IMR-90 (cell line): ENCODE results near the gene MRPS5. TPM values are rescaled to one million over a fixed set of nuclear protein-coding genes. Genes with fewer than 3 reads are reported as not detected.

Source experiments
- ATAC-seq: fragments of 200-7000 bp; cut with Tn5 transposase; 2 replicates; pipeline ENCODE4 v1.9.1; 2020; ENCODE audit warnings: low read depth, mild to moderate bottlenecking, moderate library complexity
- BruUV-seq: library from RNA; stranded (reverse); fragments of 400-500 nt; replicated peaks from 2 replicates; lab custom pipeline; 2021; lab: Mats Ljungman, UMichigan
- CTCF ChIA-PET: fragments of 300-600 bp; formaldehyde crosslinking; extraction: SDS; loops from one replicate; lab custom pipeline; 2021; ENCODE audit warnings: antibody characterized with exemption; lab: Yijun Ruan, JAX
- POLR2A ChIA-PET: fragments of 300-600 bp; sonication (Branson Sonifier 250); formaldehyde crosslinking; loops from one replicate; lab custom pipeline; 2022; ENCODE audit warnings: antibody characterized with exemption; ENCODE audit not compliant: unreplicated experiment; lab: Charles Lee
- DNase-seq: peaks from one replicate; pipeline ENCODE4 v3.0.0; 2013
- H2AFZ ChIP-seq: replicated peaks from 2 replicates; pipeline ENCODE3; 2013; ENCODE audit warnings: low read length, mild to moderate bottlenecking; ENCODE audit not compliant: poor library complexity
- H2AK5ac ChIP-seq: 2 replicates; pipeline ENCODE4 v1.6.1; 2013; ENCODE audit warnings: low read depth, low read length, inconsistent platforms
- H2AK9ac ChIP-seq: replicated peaks from 2 replicates; pipeline ENCODE3; 2013; ENCODE audit warnings: mild to moderate bottlenecking, low read depth, low read length, moderate library complexity; ENCODE audit not compliant: poor library complexity
- H2BK120ac ChIP-seq: 2 replicates; pipeline ENCODE4 v1.6.1; 2013; ENCODE audit warnings: low read depth, low read length, inconsistent platforms
- H2BK15ac ChIP-seq: 3 replicates; pipeline ENCODE4 v1.6.1; 2013; ENCODE audit warnings: low read depth, low read length, inconsistent platforms
- H2BK20ac ChIP-seq: 2 replicates; pipeline ENCODE4 v1.6.1; 2013; ENCODE audit warnings: low read depth, mild to moderate bottlenecking, inconsistent platforms, low read length, moderate library complexity
- H2BK5ac ChIP-seq: 2 replicates; pipeline ENCODE4 v1.6.1; 2013; ENCODE audit warnings: mild to moderate bottlenecking, low read depth, low read length, inconsistent platforms; ENCODE audit not compliant: poor library complexity, severe bottlenecking
- H3K14ac ChIP-seq: replicated peaks from 2 replicates; pipeline ENCODE4 v1.6.1; 2013; ENCODE audit warnings: low read depth, low read length, inconsistent platforms
- H3K18ac ChIP-seq: 2 replicates; pipeline ENCODE4 v1.6.1; 2013; ENCODE audit warnings: low read depth, low read length, control low read depth
- H3K23ac ChIP-seq: 2 replicates; pipeline ENCODE4 v1.6.1; 2013; ENCODE audit warnings: low read depth, low read length, inconsistent platforms
- H3K27ac ChIP-seq: 2 replicates; pipeline ENCODE4 v1.5.1; 2013; ENCODE audit warnings: mild to moderate bottlenecking, control low read depth, low read length; ENCODE audit not compliant: insufficient read depth
- H3K27me3 ChIP-seq: 2 replicates; pipeline ENCODE4 v1.6.1; 2013; ENCODE audit warnings: low read length; ENCODE audit not compliant: control insufficient read depth, insufficient read depth
- H3K36me3 ChIP-seq: 2 replicates; pipeline ENCODE4 v1.6.1; 2013; ENCODE audit warnings: low read length, mixed read lengths; ENCODE audit not compliant: control insufficient read depth, insufficient read depth
- H3K4ac ChIP-seq: 2 replicates; pipeline ENCODE4 v1.6.1; 2013; ENCODE audit warnings: low read depth, low read length, inconsistent platforms
- H3K4me1 ChIP-seq: 2 replicates; pipeline ENCODE4 v1.6.1; 2013; ENCODE audit warnings: low read length, mixed read lengths; ENCODE audit not compliant: control insufficient read depth, insufficient read depth
- H3K4me2 ChIP-seq: 2 replicates; pipeline ENCODE4 v1.6.1; 2013; ENCODE audit warnings: low read depth, mild to moderate bottlenecking, control low read depth, low read length, moderate library complexity
- H3K4me3 ChIP-seq: 2 replicates; pipeline ENCODE4 v1.5.1; 2013; ENCODE audit warnings: low read depth, mild to moderate bottlenecking, control low read depth, low read length, moderate library complexity; ENCODE audit not compliant: insufficient read depth
- H3K56ac ChIP-seq: 2 replicates; pipeline ENCODE4 v1.6.1; 2013; ENCODE audit warnings: low read length, inconsistent platforms; ENCODE audit not compliant: insufficient read depth; ENCODE audit errors: extremely low read depth
- H3K79me1 ChIP-seq, 2 experiments: 2 replicates each; pipeline ENCODE4 v1.6.1; 2013; ENCODE audit warnings: low read length in 2 of 2, inconsistent platforms in 1 of 2, low read depth in 1 of 2
- H3K9ac ChIP-seq: 2 replicates; pipeline ENCODE4 v1.6.1; 2013; ENCODE audit warnings: low read depth, low read length, control low read depth
- H3K9me1 ChIP-seq: 2 replicates; pipeline ENCODE4 v1.6.1; 2013; ENCODE audit warnings: low read length, inconsistent platforms; ENCODE audit not compliant: insufficient read depth
- H3K9me3 ChIP-seq: 2 replicates; pipeline ENCODE4 v1.6.1; 2013; ENCODE audit warnings: low read length; ENCODE audit not compliant: control insufficient read depth, insufficient read depth
- H4K20me1 ChIP-seq: 2 replicates; pipeline ENCODE4 v1.6.1; 2013; ENCODE audit warnings: low read length, inconsistent platforms; ENCODE audit not compliant: insufficient read depth
- H4K5ac ChIP-seq: 2 replicates; pipeline ENCODE4 v1.6.1; 2013; ENCODE audit warnings: mild to moderate bottlenecking, low read depth, low read length, control low read depth
- H4K8ac ChIP-seq, 2 experiments: 2 replicates each; pipeline ENCODE4 v1.6.1; 2013; ENCODE audit warnings: low read depth in 2 of 2, low read length in 2 of 2, control low read depth in 1 of 2, inconsistent platforms in 1 of 2
- H4K91ac ChIP-seq: 2 replicates; pipeline ENCODE4 v1.6.1; 2013; ENCODE audit warnings: low read depth, low read length, inconsistent platforms; ENCODE audit not compliant: insufficient read depth
- CTCF ChIP-seq: conservative IDR thresholded peaks from 2 replicates; pipeline ENCODE4 v1.5.1; 2012; ENCODE audit warnings: mild to moderate bottlenecking, low read depth, low read length, improper control_type of control experiment
- MAZ ChIP-seq: IDR thresholded peaks from 2 replicates; pipeline ENCODE4 v1.6.1; 2012; ENCODE audit warnings: low read depth, mild to moderate bottlenecking, low read length, improper control_type of control experiment, moderate library complexity, borderline replicate concordance
- MXI1 ChIP-seq: IDR thresholded peaks from 2 replicates; pipeline ENCODE4 v1.6.1; 2012; ENCODE audit warnings: low read depth, mild to moderate bottlenecking, low read length, moderate library complexity, borderline replicate concordance
- POLR2A ChIP-seq: IDR thresholded peaks from 2 replicates; pipeline ENCODE4 v1.6.1; 2012; ENCODE audit warnings: mild to moderate bottlenecking, low read depth, low read length
- RCOR1 ChIP-seq: IDR thresholded peaks from 2 replicates; pipeline ENCODE4 v1.6.1; 2012; ENCODE audit warnings: mild to moderate bottlenecking, low read length, improper control_type of control experiment; ENCODE audit not compliant: insufficient replicate concordance
- USF2 ChIP-seq: fragments of 150-350 bp; IDR thresholded peaks from 2 replicates; pipeline ENCODE4 v1.6.1; 2017; ENCODE audit warnings: mild to moderate bottlenecking, antibody characterized with exemption, low read length, low read depth
- WGBS, 2 experiments: methylation state at CpG; one replicate each; pipeline versions ENCODE4 v1.1.5 to v1.1.7; 2013; ENCODE audit warnings: missing lambda C conversion rate in 2 of 2; ENCODE audit not compliant: insufficient read length in 1 of 2; ENCODE audit errors: extremely low coverage in 2 of 2; 5-methylcytosine and 5-hydroxymethylcytosine counted together
- dilution Hi-C: fragments of 300-500 bp; cut with HindIII; formaldehyde crosslinking; loops from one replicate; pipeline ENCODE4 v1.14.3; 2018; ENCODE audit warnings: low sequenced_read_pairs; ENCODE audit not compliant: unreplicated experiment
- in situ Hi-C: fragments of 300-500 bp; cut with MboI; formaldehyde crosslinking; loops from 3 replicates; pipeline ENCODE4 v1.14.3; 2019; ENCODE audit warnings: low sequenced_read_pairs, inconsistent platforms, mixed read lengths
- intact Hi-C: fragments of 100-400 bp; cut with micrococcal nuclease; formaldehyde crosslinking; loops from 2 replicates; pipeline ENCODE4 v1.10.0; 2022
- polyA plus RNA-seq, 3 experiments: library from polyadenylated mRNA; depleted of rRNA; stranded (reverse); fragments of >200 nt; gene quantifications; 2 replicates each; pipeline ENCODE4 v1.2.3, GENCODE V29; 2012; ENCODE audit warnings: low replicate concordance in 1 of 3
- total RNA-seq: library from RNA; depleted of rRNA; stranded (reverse); fragments of >200 nt; gene quantifications from 2 replicates; pipeline ENCODE4 v1.2.3, GENCODE V29; 2012

MRPS5 gene
- total and polyA plus RNA-seq, 2 of the 4 experiments (the other 2 are of a cell fraction), result 27.6 to 44.1 TPM

GRCh38 chr2:95077861-95078603 is 43.6 kb downstream of the MRPS5 start:
- POLR2A ChIA-PET, result no interaction called here
- WGBS, 2 experiments, result 44% methylated on average over 5 of the region's 10 CpGs; no CpG with 5 or more reads in 1 of the 2 experiments

More at GRCh38 chr2:95077861-95078603, 43.6 kb downstream of the MRPS5 start:
- no TSS peak for BruUV-seq
- no peaks in the 10 kb centered on the region for H3K4me1 ChIP-seq
- in situ Hi-C loops (loop anchor here (5.0 kb wide), 1 partner anchor 56 kb away; no protein-coding TSS in a partner anchor), dilution Hi-C loops (no loop called here), intact Hi-C loops (no loop called here)
- peak overlapping the region; percentile 5 for H2AK9ac ChIP-seq
- no peak overlapping the region for H2BK20ac ChIP-seq
- H4K91ac ChIP-seq, result no peak overlapping the region
- H2BK120ac ChIP-seq, result no peak overlapping the region
- no peak overlapping the region for H4K5ac ChIP-seq
- H3K56ac ChIP-seq, result no peak overlapping the region
- peaks cover 39% of the 10 kb centered on the region for H3K27me3 ChIP-seq
- no peaks in the 10 kb centered on the region for H3K79me1 ChIP-seq
- ATAC-seq (no peak), DNase-seq (no peak)
- H2BK15ac ChIP-seq, result no peak overlapping the region
- no peak overlapping the region for H2BK5ac ChIP-seq
- no peak overlapping the region for H2AK5ac ChIP-seq
- no peak overlapping the region for H3K23ac ChIP-seq
- no peak overlapping the region for H4K8ac ChIP-seq
- no peaks in the 10 kb centered on the region for H3K36me3 ChIP-seq
- no peaks in the 10 kb centered on the region for H4K20me1 ChIP-seq
- H2AFZ ChIP-seq, result no peak overlapping the region
- H3K9me1 ChIP-seq, result no peaks in the 10 kb centered on the region
- no peak overlapping the region for H3K4me3 ChIP-seq
- no peak overlapping the region for H3K14ac ChIP-seq
- H3K4ac ChIP-seq, result no peak overlapping the region
- H3K4me2 ChIP-seq, result no peak overlapping the region
- H3K27ac ChIP-seq, result no peak overlapping the region
- H3K9me3 ChIP-seq, result no peaks in the 10 kb centered on the region
- no peak overlapping the region for H3K9ac ChIP-seq
- H3K18ac ChIP-seq, result no peak overlapping the region
- TF ChIP-seq MAZ, result no peak
- TF ChIP-seq MXI1, result no peak
- TF ChIP-seq USF2, result no peak
- TF ChIP-seq RCOR1, result no peak
- TF ChIP-seq POLR2A, result no peak
- TF ChIP-seq CTCF, result no peak
- CTCF ChIA-PET, result interaction anchor here (1.4 kb wide), 1 partner anchor 55 kb away, joined by 8 read pairs; no protein-coding TSS in a partner anchor
